GM11168 (cell line): Measurements from ENCODE around the gene SUN3.
"Not testable (repeated sequence)": the region's sequence is repeated elsewhere in the genome, so short reads cannot be mapped to it uniquely, and the experiment has no call there.

Experiments
- in situ Hi-C: fragments of 300-500 bp; cut with MboI; formaldehyde crosslinking; loops from one replicate; pipeline ENCODE4 v1.12.0; 2022; ENCODE audit warnings: low sequenced_read_pairs; ENCODE audit not compliant: unreplicated experiment

SUN3 gene

GRCh38 chr7:48035301-48035966 is 6.5 kb upstream of the SUN3 start, which contains the start of gene C7orf57:
C7orf57 (plus strand) TSS chr7:48035543; CDS start chr7:48036309, 766 bp downstream.
- in situ Hi-C loops, result no loop called here

- in situ Hi-C loops, result no loop called here
Observed at GRCh38 chr7:48033922-48034321, 5.0 kb upstream of the SUN3 start.

GRCh38 chr7:48031111-48031510 is 2.2 kb upstream of the SUN3 start:
- in situ Hi-C loops, result no loop called here

DNA sequence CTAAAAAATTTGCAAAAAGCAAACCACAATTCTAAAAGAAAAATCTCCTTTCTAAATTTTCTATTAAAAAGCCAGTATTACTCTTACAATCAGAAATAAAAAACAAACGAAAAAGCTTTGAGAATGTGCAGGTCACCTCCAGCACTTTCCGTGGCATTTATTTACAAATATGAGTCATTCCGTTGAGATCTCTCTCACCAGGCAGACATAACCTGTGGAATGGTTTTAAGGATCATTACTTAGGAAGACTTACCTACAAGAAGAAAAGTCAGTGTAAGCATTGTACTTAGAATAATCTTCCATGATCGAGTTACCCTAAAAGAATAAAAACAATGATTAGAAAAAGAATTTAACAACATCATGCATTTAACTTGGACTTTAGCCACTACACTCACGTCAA is 3.3 kb downstream of the SUN3 start:
- in situ Hi-C loops, result no loop called here

DNA sequence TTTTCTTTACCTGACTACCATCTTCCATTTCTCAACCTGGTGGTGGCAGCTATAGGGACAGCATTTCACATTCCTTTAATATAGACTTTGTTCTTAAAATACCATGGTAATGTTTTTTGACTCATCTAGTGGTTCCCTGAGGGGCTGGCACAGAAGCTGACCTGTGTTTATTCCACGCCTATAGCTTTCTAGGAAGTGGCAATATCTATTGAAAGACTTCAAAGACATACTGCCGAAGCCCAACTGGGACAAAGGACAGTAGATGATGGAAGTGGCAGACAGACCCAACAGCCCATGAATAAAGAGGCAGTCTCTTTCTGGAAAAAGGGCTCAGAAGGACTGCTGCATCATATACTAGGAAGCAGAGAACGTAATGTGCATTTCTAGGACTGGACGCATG is 11.2 kb downstream of the SUN3 start:
- in situ Hi-C loops, result no loop called here

DNA sequence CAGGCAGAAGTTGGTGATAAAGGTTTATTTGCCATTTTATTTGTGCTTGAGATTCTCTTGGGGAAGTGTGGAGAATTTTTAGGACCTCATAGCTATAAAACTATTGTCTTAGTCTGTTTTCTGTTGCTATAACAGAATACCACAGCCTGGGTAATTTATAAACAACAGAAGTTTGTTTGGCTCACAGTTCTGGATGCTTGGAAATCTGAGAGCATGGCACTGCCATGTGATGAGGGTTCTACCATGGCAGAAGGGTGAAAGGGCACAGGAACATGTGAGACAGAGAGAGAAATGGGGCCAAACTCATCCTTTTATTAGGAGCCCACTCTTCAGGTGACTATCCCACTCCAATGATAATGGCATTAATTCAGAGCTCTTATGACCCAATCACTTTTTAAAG is 12.3 kb downstream of the SUN3 start:
- in situ Hi-C loops, result no loop called here

DNA sequence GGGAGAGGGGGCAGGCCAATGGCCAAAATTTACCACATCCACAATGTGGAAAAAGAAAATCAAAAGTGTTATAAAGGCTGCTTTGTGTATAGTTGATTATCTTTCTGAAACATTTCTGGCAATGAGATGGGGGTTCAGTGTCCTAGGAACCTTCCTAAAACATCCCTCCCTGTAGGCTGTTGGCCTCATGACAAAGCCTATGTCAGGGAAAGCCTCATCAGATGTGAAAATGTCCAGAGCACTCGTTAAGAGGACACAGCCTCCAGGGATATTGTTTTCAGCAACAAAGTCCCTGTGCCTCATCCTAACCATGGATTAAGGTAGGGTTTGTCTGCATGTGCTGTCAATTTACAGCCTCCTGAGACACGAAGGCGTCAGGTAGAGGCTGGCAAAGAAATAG is 17.0 kb downstream of the SUN3 start:
- in situ Hi-C loops, result no loop called here

- in situ Hi-C loops, result no loop called here
Observed at GRCh38 chr7:48011323-48011722, 17.6 kb downstream of the SUN3 start.

- in situ Hi-C loops, result no loop called here
Observed at GRCh38 chr7:48009954-48010353, 19.0 kb downstream of the SUN3 start.

DNA sequence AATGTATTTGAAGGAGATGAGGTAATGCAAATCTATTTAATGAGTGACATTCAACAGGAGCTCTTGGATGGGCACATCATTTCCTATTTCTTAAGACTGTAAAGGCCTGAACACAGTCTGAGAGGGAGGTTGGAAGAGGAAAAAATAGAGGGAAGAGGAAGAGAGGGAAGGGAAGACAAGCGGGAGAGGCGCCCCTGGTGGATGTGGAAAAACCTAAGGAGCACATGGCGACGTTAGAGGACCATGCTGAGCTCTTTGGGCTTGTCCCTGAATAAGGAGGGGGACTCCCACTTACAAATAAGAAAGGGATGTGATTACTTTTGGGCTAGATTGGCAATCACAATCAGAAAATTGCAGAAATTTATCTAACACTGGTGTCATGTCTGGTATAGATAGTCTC is 19.6 kb downstream of the SUN3 start:
- in situ Hi-C loops, result no loop called here

DNA sequence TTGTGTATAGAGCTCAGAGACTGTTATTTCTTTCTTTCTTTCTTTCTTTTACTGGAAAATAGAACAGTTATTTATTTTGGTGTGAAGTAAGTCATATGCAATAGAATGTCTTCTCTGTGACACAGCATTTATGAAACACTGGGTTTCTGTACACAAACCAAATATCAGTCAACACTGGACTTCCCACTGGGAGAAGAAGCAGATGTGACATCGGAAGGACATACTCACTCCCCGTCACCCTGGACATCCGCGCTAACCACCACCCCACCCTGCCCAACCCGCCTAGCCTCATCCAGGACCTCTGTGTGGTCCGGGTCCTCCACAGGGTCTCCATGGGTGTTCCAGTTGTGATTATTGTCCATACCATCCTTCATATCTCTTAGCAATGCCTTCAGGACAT is 22.0 kb downstream of the SUN3 start:
- in situ Hi-C loops, result no loop called here

DNA sequence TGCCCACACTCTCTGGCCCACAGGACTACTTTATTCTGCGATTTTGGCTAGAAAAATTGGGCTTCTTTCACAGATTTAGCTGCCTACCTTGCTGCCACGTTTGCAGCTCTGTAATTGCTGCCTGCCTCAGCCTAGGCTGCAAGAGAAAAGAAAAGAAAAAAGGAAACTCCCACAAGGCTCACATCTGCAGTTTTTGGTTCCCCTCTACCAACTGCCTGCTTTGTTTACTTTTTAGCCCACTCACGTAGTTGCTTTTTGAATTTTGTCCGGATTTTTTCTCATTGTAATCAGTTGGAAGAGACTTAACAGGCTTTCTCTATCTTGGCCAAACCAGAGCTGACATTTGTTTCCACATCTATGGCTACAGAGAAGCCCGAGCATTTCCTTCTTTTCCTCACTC is 24.3 kb downstream of the SUN3 start:
- in situ Hi-C loops, result no loop called here

- in situ Hi-C loops, result no loop called here
Observed at GRCh38 chr7:48004032-48004431, 24.9 kb downstream of the SUN3 start.

- in situ Hi-C loops, result not testable (repeated sequence)
Observed at GRCh38 chr7:48000164-48000563, 28.7 kb downstream of the SUN3 start.

- in situ Hi-C loops, result no loop called here
Observed at GRCh38 chr7:47999413-47999812, 29.5 kb downstream of the SUN3 start.

- in situ Hi-C loops, result no loop called here
Observed at GRCh38 chr7:47992446-47992845, 36.5 kb downstream of the SUN3 start.

GRCh38 chr7:47991741-47992311 is 37.1 kb downstream of the SUN3 start:
- in situ Hi-C loops, result no loop called here

DNA sequence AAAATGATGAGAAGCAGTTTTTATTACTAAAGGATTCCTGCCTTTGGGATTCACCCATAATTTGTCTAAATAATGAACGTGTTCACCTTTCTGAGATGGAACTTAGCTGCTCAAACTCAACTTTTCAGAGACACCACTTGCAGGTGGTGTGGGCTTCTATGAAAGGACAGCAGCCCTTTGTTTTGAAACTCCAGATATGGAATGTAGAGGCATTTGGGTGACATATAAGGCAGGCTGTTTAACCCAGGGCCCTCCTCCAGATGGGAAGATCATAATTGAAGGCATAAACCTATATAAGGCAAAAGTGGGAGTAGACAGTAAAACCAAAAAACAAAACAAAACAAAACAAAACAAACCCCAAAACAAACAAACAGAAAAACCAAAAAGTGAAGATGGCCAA is 37.6 kb downstream of the SUN3 start:
- in situ Hi-C loops, result no loop called here

GRCh38 chr7:47990592-47990991 is 38.3 kb downstream of the SUN3 start:
- in situ Hi-C loops, result no loop called here

DNA sequence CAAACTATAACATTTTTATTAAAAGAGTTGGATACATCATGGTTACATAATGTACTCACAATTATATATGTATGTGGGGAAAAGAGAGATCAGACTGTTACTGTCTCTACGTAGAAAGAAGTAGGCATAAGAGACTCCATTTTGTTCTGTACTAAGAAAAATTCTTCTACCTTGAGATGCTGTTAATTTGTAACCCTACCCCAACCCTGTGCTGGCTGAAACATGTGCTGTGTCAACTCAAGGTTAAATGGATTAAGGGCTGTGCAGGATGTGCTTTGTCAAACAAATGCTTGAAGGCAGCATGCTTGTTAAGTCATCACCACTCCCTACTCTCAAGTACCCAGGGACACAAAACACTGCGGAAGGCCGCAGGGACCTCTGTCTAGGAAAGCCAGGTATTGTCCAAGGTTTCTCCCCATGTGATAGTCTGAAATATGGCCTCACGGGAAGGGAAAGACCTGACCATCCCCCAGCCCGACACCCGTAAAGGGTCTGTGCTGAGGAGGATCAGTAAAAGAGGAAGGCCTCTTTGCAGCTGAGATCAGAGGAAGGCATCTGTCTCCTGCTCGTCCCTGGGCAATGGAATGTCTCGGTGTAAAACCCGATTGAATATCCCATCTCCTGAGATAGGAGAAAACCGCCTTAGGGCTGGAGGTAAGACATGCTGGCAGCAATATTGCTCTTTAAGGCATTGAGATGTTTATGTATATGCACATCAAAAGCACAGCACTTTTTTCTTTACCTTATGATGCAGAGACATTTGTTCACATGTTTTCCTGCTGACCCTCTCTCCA is 39.1 kb downstream of the SUN3 start:
- in situ Hi-C loops, result loop anchor here (10.0 kb wide), 1 partner anchor 105 kb away; no protein-coding TSS in a partner anchor
